ENCODE data around the gene PHF14.

- TF ChIP-seq CSRNP3 (CRISPR knock-in tag; IDR thresholded peaks at IDR 0.05): no peak
- no peak for TF ChIP-seq ARNTL (CRISPR knock-in tag; IDR thresholded peaks at IDR 0.05; ENCODE audit: borderline replicate concordance, low read depth)
- TF ChIP-seq, protein P1, sequence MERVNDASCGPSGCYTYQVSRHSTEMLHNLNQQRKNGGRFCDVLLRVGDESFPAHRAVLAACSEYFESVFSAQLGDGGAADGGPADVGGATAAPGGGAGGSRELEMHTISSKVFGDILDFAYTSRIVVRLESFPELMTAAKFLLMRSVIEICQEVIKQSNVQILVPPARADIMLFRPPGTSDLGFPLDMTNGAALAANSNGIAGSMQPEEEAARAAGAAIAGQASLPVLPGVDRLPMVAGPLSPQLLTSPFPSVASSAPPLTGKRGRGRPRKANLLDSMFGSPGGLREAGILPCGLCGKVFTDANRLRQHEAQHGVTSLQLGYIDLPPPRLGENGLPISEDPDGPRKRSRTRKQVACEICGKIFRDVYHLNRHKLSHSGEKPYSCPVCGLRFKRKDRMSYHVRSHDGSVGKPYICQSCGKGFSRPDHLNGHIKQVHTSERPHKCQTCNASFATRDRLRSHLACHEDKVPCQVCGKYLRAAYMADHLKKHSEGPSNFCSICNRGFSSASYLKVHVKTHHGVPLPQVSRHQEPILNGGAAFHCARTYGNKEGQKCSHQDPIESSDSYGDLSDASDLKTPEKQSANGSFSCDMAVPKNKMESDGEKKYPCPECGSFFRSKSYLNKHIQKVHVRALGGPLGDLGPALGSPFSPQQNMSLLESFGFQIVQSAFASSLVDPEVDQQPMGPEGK (CRISPR knock-in tag; IDR thresholded peaks at IDR 0.05; ENCODE audit: borderline replicate concordance): no peak
- no peak for TF ChIP-seq SNAI2 (CRISPR knock-in tag; IDR thresholded peaks at IDR 0.05)
- no peak for TF ChIP-seq ZNF8 (CRISPR knock-in tag; IDR thresholded peaks at IDR 0.05)
- no peak for TF ChIP-seq GLIS3 (CRISPR knock-in tag; IDR thresholded peaks at IDR 0.05)
These were observed 211.6 kb downstream of the PHF14 start for GRCh38 chr7:11185179-11185815.
